Mesenchymal stem cell (in vitro differentiated cells and primary cell): ENCODE data around the gene IL5RA.

Experiments
- DNase-seq: peaks from one replicate; pipeline ENCODE4 v3.0.0-alpha.2; 2013
- H2AFZ ChIP-seq: one replicate; pipeline ENCODE4 v1.6.1; 2013; ENCODE audit warnings: low read depth, mild to moderate bottlenecking, control low read depth, inconsistent platforms, low read length, moderate library complexity
- H2AK5ac ChIP-seq: 2 replicates; pipeline ENCODE4 v1.6.1; 2013; ENCODE audit warnings: low read length, moderate library complexity, mild to moderate bottlenecking, inconsistent platforms; ENCODE audit not compliant: severe bottlenecking
- H2BK120ac ChIP-seq: one replicate; pipeline ENCODE4 v1.6.1; 2013; ENCODE audit warnings: low read depth, mild to moderate bottlenecking, inconsistent platforms, low read length, moderate library complexity
- H2BK12ac ChIP-seq, 2 experiments: one replicate each; pipeline ENCODE4 v1.6.1; 2013; ENCODE audit warnings: inconsistent platforms in 2 of 2, low read length in 2 of 2, mild to moderate bottlenecking in 2 of 2, moderate library complexity in 2 of 2, control low read depth in 1 of 2
- H2BK15ac ChIP-seq: one replicate; pipeline ENCODE4 v1.6.1; 2013; ENCODE audit warnings: mild to moderate bottlenecking, low read depth, inconsistent platforms; ENCODE audit not compliant: poor library complexity, severe bottlenecking
- H2BK5ac ChIP-seq: 2 replicates; pipeline ENCODE4 v1.6.1; 2013; ENCODE audit warnings: low read depth, mild to moderate bottlenecking, low read length, control low read depth, inconsistent platforms; ENCODE audit not compliant: poor library complexity, severe bottlenecking
- H3K14ac ChIP-seq, 2 experiments: one replicate each; pipeline ENCODE4 v1.6.1; 2013; ENCODE audit warnings: inconsistent platforms in 2 of 2, low read length in 2 of 2, control low read depth in 1 of 2, mild to moderate bottlenecking in 1 of 2, moderate library complexity in 1 of 2
- H3K18ac ChIP-seq, 2 experiments: one replicate each; pipeline ENCODE4 v1.6.1; 2013; ENCODE audit warnings: inconsistent platforms in 2 of 2, low read length in 2 of 2, control low read depth in 1 of 2, low read depth in 1 of 2, mild to moderate bottlenecking in 1 of 2
- H3K23ac ChIP-seq, 2 experiments: one replicate each; pipeline ENCODE4 v1.6.1; 2013; ENCODE audit warnings: inconsistent platforms in 2 of 2, low read length in 2 of 2, mild to moderate bottlenecking in 2 of 2, moderate library complexity in 2 of 2, control low read depth in 1 of 2
- H3K27ac ChIP-seq: 2 replicates; pipeline ENCODE4 v1.5.1; 2013; ENCODE audit warnings: mild to moderate bottlenecking, moderate library complexity, low read length, control low read depth, inconsistent platforms; ENCODE audit not compliant: poor library complexity, severe bottlenecking
- H3K27me3 ChIP-seq, 2 experiments: 2 replicates each; pipeline versions ENCODE4 v1.6.1 to v1.7.0; 2013; ENCODE audit warnings: low read length in 2 of 2, mild to moderate bottlenecking in 2 of 2, moderate library complexity in 2 of 2, control low read depth in 1 of 2, inconsistent platforms in 1 of 2; ENCODE audit not compliant: control insufficient read depth in 1 of 2, insufficient read depth in 1 of 2
- H3K36me3 ChIP-seq, 2 experiments: 2 replicates each; pipeline versions ENCODE4 v1.6.1 to v1.7.0; 2013; ENCODE audit warnings: low read length in 2 of 2, control low read depth in 1 of 2, inconsistent platforms in 1 of 2, low read depth in 1 of 2, mild to moderate bottlenecking in 1 of 2; ENCODE audit not compliant: insufficient read depth in 2 of 2, control insufficient read depth in 1 of 2
- H3K4ac ChIP-seq, 2 experiments: one replicate each; pipeline ENCODE4 v1.6.1; 2013; ENCODE audit warnings: inconsistent platforms in 2 of 2, low read length in 2 of 2, mild to moderate bottlenecking in 2 of 2, moderate library complexity in 2 of 2, control low read depth in 1 of 2, low read depth in 1 of 2
- H3K4me1 ChIP-seq: 2 replicates; pipeline ENCODE4 v1.6.1; 2013; ENCODE audit warnings: low read depth, low read length, control low read depth; ENCODE audit not compliant: control insufficient read depth, insufficient read depth
- H3K4me2 ChIP-seq: 2 replicates; pipeline ENCODE4 v1.6.1; 2013; ENCODE audit warnings: low read length, mild to moderate bottlenecking, inconsistent platforms; ENCODE audit not compliant: poor library complexity, severe bottlenecking
- H3K4me3 ChIP-seq, 2 experiments: 2 replicates each; pipeline versions ENCODE4 v1.5.1 to v1.7.0; 2013; ENCODE audit warnings: low read length in 2 of 2, mild to moderate bottlenecking in 2 of 2, control low read depth in 1 of 2, low read depth in 1 of 2; ENCODE audit not compliant: insufficient read depth in 1 of 2
- H3K79me1 ChIP-seq: replicated peaks from 2 replicates; pipeline ENCODE4 v1.6.1; 2013; ENCODE audit warnings: mild to moderate bottlenecking, control low read depth, low read length, inconsistent platforms; ENCODE audit not compliant: poor library complexity, severe bottlenecking
- H3K9ac ChIP-seq: 2 replicates; pipeline ENCODE4 v1.7.0; 2013; ENCODE audit warnings: mild to moderate bottlenecking, low read length, moderate library complexity
- H3K9me3 ChIP-seq: 2 replicates; pipeline ENCODE4 v1.7.0; 2013; ENCODE audit warnings: mild to moderate bottlenecking, low read length; ENCODE audit not compliant: control insufficient read depth
- H4K8ac ChIP-seq: one replicate; pipeline ENCODE4 v1.6.1; 2013; ENCODE audit warnings: inconsistent platforms, mild to moderate bottlenecking, low read length, moderate library complexity
- H4K91ac ChIP-seq: one replicate; pipeline ENCODE4 v1.6.1; 2013; ENCODE audit warnings: mild to moderate bottlenecking, low read length, inconsistent platforms
- WGBS: methylation state at CpG from one replicate; pipeline ENCODE4 v1.1.7; 2013; ENCODE audit warnings: mixed read lengths; 5-methylcytosine and 5-hydroxymethylcytosine counted together

The IL5RA gene

GRCh38 chr3:3082234-3082924, 27.8 kb downstream of the IL5RA start:
- Histone ChIP-seq H3K27ac (no peak overlapping the region), H2BK12ac (no peak overlapping the region), H4K8ac (no peak overlapping the region), H3K79me1 (no peaks in the 10 kb centered on the region), H3K4me3 (no peak overlapping the region), H3K4me1 (no peaks in the 10 kb centered on the region), H3K23ac (no peak overlapping the region), H3K36me3 (no peaks in the 10 kb centered on the region), H3K27me3 (no peaks in the 10 kb centered on the region), H3K4ac (no peak overlapping the region), H2BK5ac (no peak overlapping the region), H3K4me2 (no peak overlapping the region), H3K18ac (no peak overlapping the region), H3K9me3 (no peaks in the 10 kb centered on the region), H3K14ac (no peak overlapping the region), H4K91ac (no peak overlapping the region), H2BK120ac (no peak overlapping the region), H2BK15ac (no peak overlapping the region), H2AK5ac (no peak overlapping the region), H3K9ac (no peak overlapping the region), H2AFZ (no peak overlapping the region)
- DNase-seq = no peak
- 75% methylated on average over 1 of the region's 2 CpGs for WGBS

GRCh38 chr3:3081381-3082233, 28.6 kb downstream of the IL5RA start:
- Histone ChIP-seq H4K91ac (no peak overlapping the region), H3K4me2 (no peak overlapping the region), H2AK5ac (no peak overlapping the region), H3K9ac (no peak overlapping the region), H3K9me3 (no peaks in the 10 kb centered on the region), H2BK5ac (no peak overlapping the region), H2AFZ (no peak overlapping the region), H3K23ac (no peak overlapping the region), H3K4me3 (no peak overlapping the region), H3K18ac (no peak overlapping the region), H3K4ac (no peak overlapping the region), H3K27me3 (no peaks in the 10 kb centered on the region), H3K27ac (no peak overlapping the region), H3K14ac (no peak overlapping the region), H3K79me1 (no peaks in the 10 kb centered on the region), H3K36me3 (no peaks in the 10 kb centered on the region), H2BK12ac (no peak overlapping the region), H3K4me1 (no peaks in the 10 kb centered on the region), H4K8ac (no peak overlapping the region), H2BK120ac (no peak overlapping the region), H2BK15ac (no peak overlapping the region)
- WGBS = 93% methylated on average over 6 of the region's 9 CpGs
- DNase-seq = no peak

- Histone ChIP-seq H3K27me3 (no peaks in the 10 kb centered on the region), H3K4me3 (no peak overlapping the region), H4K91ac (no peak overlapping the region), H3K4me2 (no peak overlapping the region), H4K8ac (no peak overlapping the region), H3K18ac (no peak overlapping the region), H2BK12ac (no peak overlapping the region), H2BK15ac (no peak overlapping the region), H3K4ac (no peak overlapping the region), H3K14ac (no peak overlapping the region), H3K36me3 (no peaks in the 10 kb centered on the region), H3K4me1 (no peaks in the 10 kb centered on the region), H2BK5ac (no peak overlapping the region), H3K23ac (no peak overlapping the region), H3K79me1 (no peaks in the 10 kb centered on the region), H3K27ac (no peak overlapping the region), H3K9ac (no peak overlapping the region), H2BK120ac (no peak overlapping the region), H2AFZ (no peak overlapping the region), H2AK5ac (no peak overlapping the region), H3K9me3 (no peaks in the 10 kb centered on the region)
- DNase-seq = no peak
- 78% methylated on average over 4 of the region's 5 CpGs for WGBS
These were observed 29.9 kb downstream of the IL5RA start for GRCh38 chr3:3080309-3080708.

- Histone ChIP-seq H3K4me1 (no peaks in the 10 kb centered on the region), H3K4me3 (no peak overlapping the region), H4K91ac (no peak overlapping the region), H2BK15ac (no peak overlapping the region), H4K8ac (no peak overlapping the region), H3K36me3 (no peaks in the 10 kb centered on the region), H3K27ac (no peak overlapping the region), H3K79me1 (no peaks in the 10 kb centered on the region), H2AK5ac (no peak overlapping the region), H3K9me3 (no peaks in the 10 kb centered on the region), H3K14ac (no peak overlapping the region), H2BK5ac (no peak overlapping the region), H3K27me3 (no peaks in the 10 kb centered on the region), H3K4ac (no peak overlapping the region), H3K9ac (no peak overlapping the region), H2AFZ (no peak overlapping the region), H3K23ac (no peak overlapping the region), H2BK12ac (no peak overlapping the region), H3K4me2 (no peak overlapping the region), H2BK120ac (no peak overlapping the region), H3K18ac (no peak overlapping the region)
- DNase-seq = no peak
- 94% methylated on average over 3 of the region's 5 CpGs for WGBS
These were observed 35.5 kb downstream of the IL5RA start for GRCh38 chr3:3074551-3075257.
